GM23338 (cell line): ENCODE data around the gene AOC2. TPM values are rescaled to one million over a fixed set of nuclear protein-coding genes. Genes with fewer than 3 reads are reported as not detected.

Experiments
- ATAC-seq: fragments of 200-7000 bp; cut with Tn5 transposase; 3 replicates; pipeline ENCODE4 v1.9.1; 2020
- DNase-seq: peaks from one replicate; pipeline ENCODE4 v3.0.0-alpha.2; 2015; ENCODE audit warnings: low spot score
- H2AFZ ChIP-seq: fragments of 200-600 bp; sonication (generic); 2 replicates; pipeline ENCODE4 v1.8.0; 2016; ENCODE audit warnings: antibody characterized with exemption, mild to moderate bottlenecking, moderate library complexity
- H3F3A ChIP-seq: fragments of 200-600 bp; sonication (generic); replicated peaks from 2 replicates; pipeline ENCODE4 v1.8.0; 2017; ENCODE audit warnings: antibody characterized with exemption, mixed run types, low read depth
- H3K27ac ChIP-seq: fragments of 200-600 bp; sonication (generic); 2 replicates; pipeline ENCODE4 v1.6.1; 2016; ENCODE audit warnings: low read depth
- H3K27me3 ChIP-seq: fragments of 200-600 bp; sonication (generic); 2 replicates; pipeline ENCODE4 v1.8.0; 2016; ENCODE audit warnings: mild to moderate bottlenecking, mixed run types, moderate library complexity; ENCODE audit not compliant: insufficient read depth
- H3K36me3 ChIP-seq: fragments of 200-600 bp; sonication (generic); 2 replicates; pipeline ENCODE4 v1.8.0; 2016; ENCODE audit warnings: mild to moderate bottlenecking; ENCODE audit not compliant: insufficient read depth
- H3K4me1 ChIP-seq: fragments of 200-600 bp; sonication (generic); 2 replicates; pipeline ENCODE4 v1.8.0; 2016; ENCODE audit warnings: mild to moderate bottlenecking, moderate library complexity; ENCODE audit not compliant: insufficient read depth
- H3K4me2 ChIP-seq: fragments of 200-600 bp; sonication (generic); 2 replicates; pipeline ENCODE4 v1.7.1; 2017; ENCODE audit warnings: mixed run types
- H3K4me3 ChIP-seq: fragments of 200-600 bp; sonication (generic); 2 replicates; pipeline ENCODE4 v1.6.1; 2016; ENCODE audit warnings: mixed run types
- H3K79me2 ChIP-seq: fragments of 200-600 bp; sonication (generic); replicated peaks from 2 replicates; pipeline ENCODE4 v1.8.0; 2017; ENCODE audit warnings: mild to moderate bottlenecking; ENCODE audit not compliant: insufficient read depth
- H3K9me2 ChIP-seq: fragments of 200-600 bp; sonication (generic); 2 replicates; pipeline ENCODE4 v1.8.0; 2017; ENCODE audit not compliant: insufficient read depth
- H4K20me1 ChIP-seq: fragments of 200-600 bp; sonication (generic); replicated peaks from 2 replicates; pipeline ENCODE4 v1.8.0; 2017; ENCODE audit warnings: mild to moderate bottlenecking; ENCODE audit not compliant: insufficient read depth
- H3K27ac Mint-ChIP-seq: 2 replicates; pipeline ENCODE4 v1.8.0; 2020; ENCODE audit warnings: inconsistent platforms, mild to moderate bottlenecking, moderate library complexity, mixed read lengths
- H3K27me3 Mint-ChIP-seq: 3 replicates; pipeline ENCODE4 v1.8.0; 2022; ENCODE audit warnings: low read depth, mild to moderate bottlenecking, moderate library complexity, mixed read lengths, inconsistent platforms; ENCODE audit not compliant: insufficient read depth, poor library complexity
- H3K36me3 Mint-ChIP-seq: 3 replicates; pipeline ENCODE4 v1.8.0; 2021; ENCODE audit warnings: low read depth, mild to moderate bottlenecking, inconsistent platforms, moderate library complexity, mixed read lengths
- H3K4me1 Mint-ChIP-seq: 3 replicates; pipeline ENCODE4 v1.8.0; 2020; ENCODE audit warnings: mild to moderate bottlenecking, inconsistent platforms, mixed read lengths
- H3K4me3 Mint-ChIP-seq: 3 replicates; pipeline ENCODE4 v1.8.0; 2021; ENCODE audit warnings: moderate library complexity, mild to moderate bottlenecking, inconsistent platforms, mixed read lengths
- H3K9me3 Mint-ChIP-seq: 3 replicates; pipeline ENCODE4 v1.8.0; 2020; ENCODE audit warnings: moderate library complexity, mild to moderate bottlenecking, inconsistent platforms, mixed read lengths
- ETS1 ChIP-seq: IDR thresholded peaks from 2 replicates; pipeline ENCODE4 v1.6.1; 2016; ENCODE audit warnings: antibody characterized with exemption
- EZH2 ChIP-seq: fragments of 200-600 bp; sonication (generic); IDR thresholded peaks from one replicate; pipeline ENCODE4 v1.8.0; 2017; ENCODE audit warnings: antibody characterized with exemption, mild to moderate bottlenecking, low read depth; ENCODE audit not compliant: unreplicated experiment
- EZH2phosphoT487 ChIP-seq: fragments of 200-600 bp; sonication (generic); IDR thresholded peaks from one replicate; pipeline ENCODE4 v1.8.1; 2018; ENCODE audit warnings: antibody characterized with exemption; ENCODE audit not compliant: unreplicated experiment
- JUNB ChIP-seq: IDR thresholded peaks from one replicate; pipeline ENCODE4 v1.6.1; 2016; ENCODE audit warnings: antibody characterized with exemption; ENCODE audit not compliant: unreplicated experiment
- NANOG ChIP-seq: IDR thresholded peaks from 2 replicates; pipeline ENCODE4 v1.6.1; 2016; ENCODE audit warnings: antibody characterized with exemption, borderline replicate concordance
- REST ChIP-seq: IDR thresholded peaks from one replicate; pipeline ENCODE4 v1.6.1; 2018; ENCODE audit warnings: antibody characterized with exemption; ENCODE audit not compliant: unreplicated experiment
- ZNF114 ChIP-seq: fragments of 250-450 bp; sonication (Bioruptor Pico); IDR thresholded peaks from 2 replicates; pipeline ENCODE4 v1.5.0; 2020; ENCODE audit warnings: mild to moderate bottlenecking, moderate library complexity
- ZNF331 ChIP-seq: fragments of 250-450 bp; sonication (Bioruptor Pico); IDR thresholded peaks from 2 replicates; pipeline ENCODE4 v1.5.0; 2020; ENCODE audit warnings: low read depth, mild to moderate bottlenecking, moderate library complexity
- ZNF462 ChIP-seq: fragments of 250-450 bp; sonication (Bioruptor Pico); IDR thresholded peaks from 2 replicates; pipeline ENCODE4 v1.5.0; 2020; ENCODE audit warnings: mild to moderate bottlenecking, moderate library complexity
- polyA plus RNA-seq: library from polyadenylated mRNA; unstranded; fragments of >200 nt; fragmentation: Nextera tagmentation; extraction: Ambion mirVana; gene quantifications from 2 replicates; pipeline ENCODE4 v1.2.1, GENCODE V29; 2016
- total RNA-seq: library from RNA; depleted of rRNA; stranded (reverse); fragments of >200 nt; shearing (Covaris generic); gene quantifications from 2 replicates; pipeline ENCODE4 v1.2.3, GENCODE V29; 2014
- TF ChIP-seq, protein P1 (sequence below), 2 experiments: fragments of 200-600 bp in 1 of 2; sonication (generic) in 1 of 2; conservative IDR thresholded peaks; 2 replicates each; pipeline versions ENCODE4 v1.5.1 to v1.6.1; 2016 to 2017; ENCODE audit warnings: antibody characterized with exemption in 2 of 2, low read depth in 2 of 2, mild to moderate bottlenecking in 2 of 2, moderate library complexity in 1 of 2

AOC2 gene
- total and polyA plus RNA-seq, 2 experiments from 2014 or later: 2.0 to 5.8 TPM

- no peak overlapping the region for H3K4me3 ChIP-seq
- no peak overlapping the region for H3K4me2 ChIP-seq
- Mint-ChIP-seq H3K27ac (no peak overlapping the region), H3K4me1 (peaks cover 15% of the 10 kb centered on the region), H3K9me3 (no peaks in the 10 kb centered on the region; the same call in 2 of the 3 replicates), H3K4me3 (no peak overlapping the region), H3K27me3 (peaks cover 16% of the 10 kb centered on the region), H3K36me3 (no peaks in the 10 kb centered on the region)
- H3K27me3 ChIP-seq: peaks cover 7% of the 10 kb centered on the region; the same call in 1 of the 2 replicates
- H3F3A ChIP-seq: no peaks in the 10 kb centered on the region
- no peaks in the 10 kb centered on the region for H3K9me2 ChIP-seq
- DNase-seq (no peak), ATAC-seq (no peak)
- no peaks in the 10 kb centered on the region for H4K20me1 ChIP-seq
- TF ChIP-seq, protein P1, sequence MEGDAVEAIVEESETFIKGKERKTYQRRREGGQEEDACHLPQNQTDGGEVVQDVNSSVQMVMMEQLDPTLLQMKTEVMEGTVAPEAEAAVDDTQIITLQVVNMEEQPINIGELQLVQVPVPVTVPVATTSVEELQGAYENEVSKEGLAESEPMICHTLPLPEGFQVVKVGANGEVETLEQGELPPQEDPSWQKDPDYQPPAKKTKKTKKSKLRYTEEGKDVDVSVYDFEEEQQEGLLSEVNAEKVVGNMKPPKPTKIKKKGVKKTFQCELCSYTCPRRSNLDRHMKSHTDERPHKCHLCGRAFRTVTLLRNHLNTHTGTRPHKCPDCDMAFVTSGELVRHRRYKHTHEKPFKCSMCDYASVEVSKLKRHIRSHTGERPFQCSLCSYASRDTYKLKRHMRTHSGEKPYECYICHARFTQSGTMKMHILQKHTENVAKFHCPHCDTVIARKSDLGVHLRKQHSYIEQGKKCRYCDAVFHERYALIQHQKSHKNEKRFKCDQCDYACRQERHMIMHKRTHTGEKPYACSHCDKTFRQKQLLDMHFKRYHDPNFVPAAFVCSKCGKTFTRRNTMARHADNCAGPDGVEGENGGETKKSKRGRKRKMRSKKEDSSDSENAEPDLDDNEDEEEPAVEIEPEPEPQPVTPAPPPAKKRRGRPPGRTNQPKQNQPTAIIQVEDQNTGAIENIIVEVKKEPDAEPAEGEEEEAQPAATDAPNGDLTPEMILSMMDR (conservative IDR thresholded peaks at IDR 0.05; ENCODE audit: low read depth in 2 of 2): no peak
- no peak for TF ChIP-seq EZH2phosphoT487
- TF ChIP-seq ZNF331 (CRISPR knock-in tag): no peak
- no peak for TF ChIP-seq REST
- TF ChIP-seq EZH2: no peak
- TF ChIP-seq ZNF114 (CRISPR knock-in tag): no peak
- TF ChIP-seq JUNB: no peak
- TF ChIP-seq ZNF462 (CRISPR knock-in tag): no peak
- TF ChIP-seq ETS1: no peak
- no peak for TF ChIP-seq NANOG
- no peak overlapping the region for H2AFZ ChIP-seq
- H3K4me1 ChIP-seq: peaks cover 5% of the 10 kb centered on the region; the same call in 1 of the 2 replicates
- no peaks in the 10 kb centered on the region for H3K79me2 ChIP-seq
- no peak overlapping the region for H3K27ac ChIP-seq
- H3K36me3 ChIP-seq: no peaks in the 10 kb centered on the region
Observed at GRCh38 chr17:42879596-42879985, 35.2 kb downstream of the AOC2 start.
